ENCODE data around the gene GRIK1.

The GRIK1 gene

GRCh38 chr21:29810871-29811270, 128.9 kb downstream of the GRIK1 start:
- TF ChIP-seq CTCF (conservative IDR thresholded peaks at IDR 0.05) (no peak), ZFX (IDR thresholded peaks at IDR 0.05) (no peak)
- H3K27ac ChIP-seq: no peak overlapping the region

GRCh38 chr21:29808153-29808552, 131.6 kb downstream of the GRIK1 start:
- TF ChIP-seq ZFX (IDR thresholded peaks at IDR 0.05) (no peak), CTCF (conservative IDR thresholded peaks at IDR 0.05) (no peak)
- H3K27ac ChIP-seq: no peak overlapping the region

- no peak for TF ChIP-seq ZFX (IDR thresholded peaks at IDR 0.05)
- TF ChIP-seq CTCF (conservative IDR thresholded peaks at IDR 0.05): no peak
- H3K27ac ChIP-seq: no peak overlapping the region
Measured at GRCh38 chr21:29805105-29805504, 134.7 kb downstream of the GRIK1 start.

- H3K27ac ChIP-seq: no peak overlapping the region
Measured at GRCh38 chr21:29803191-29803590, 136.6 kb downstream of the GRIK1 start.

GRCh38 chr21:29801122-29801521, 138.7 kb downstream of the GRIK1 start:
- TF ChIP-seq CTCF (conservative IDR thresholded peaks at IDR 0.05): no peak
- TF ChIP-seq ZFX (IDR thresholded peaks at IDR 0.05): no peak
- no peak overlapping the region for H3K27ac ChIP-seq

More at GRCh38 chr21:29803191-29803590, 136.6 kb downstream of the GRIK1 start:
- no peak for TF ChIP-seq ZFX (IDR thresholded peaks at IDR 0.05)
- no peak for TF ChIP-seq CTCF (conservative IDR thresholded peaks at IDR 0.05)

GRCh38 chr21:29800056-29800455, 139.7 kb downstream of the GRIK1 start:
- no peak overlapping the region for H3K27ac ChIP-seq
- TF ChIP-seq ZFX (IDR thresholded peaks at IDR 0.05): no peak
- TF ChIP-seq CTCF (conservative IDR thresholded peaks at IDR 0.05): no peak

GRCh38 chr21:29798840-29799239, 141.0 kb downstream of the GRIK1 start:
- H3K27ac ChIP-seq: no peak overlapping the region
- TF ChIP-seq ZFX (IDR thresholded peaks at IDR 0.05): no peak
- no peak for TF ChIP-seq CTCF (conservative IDR thresholded peaks at IDR 0.05)

All from C4-2B (cell line).